C1 segment of cervical spinal cord (tissue), 14 donors: ENCODE measurements around the gene PTX4.
A peak's percentile ranks its signal among the peaks of the same experiment; 100 is the strongest.

ENCODE experiments used
- DNase-seq, 14 donors: peaks; one replicate each; lab custom pipeline; 2025; lab: John Stamatoyannopoulos, UW

The PTX4 gene

DNA sequence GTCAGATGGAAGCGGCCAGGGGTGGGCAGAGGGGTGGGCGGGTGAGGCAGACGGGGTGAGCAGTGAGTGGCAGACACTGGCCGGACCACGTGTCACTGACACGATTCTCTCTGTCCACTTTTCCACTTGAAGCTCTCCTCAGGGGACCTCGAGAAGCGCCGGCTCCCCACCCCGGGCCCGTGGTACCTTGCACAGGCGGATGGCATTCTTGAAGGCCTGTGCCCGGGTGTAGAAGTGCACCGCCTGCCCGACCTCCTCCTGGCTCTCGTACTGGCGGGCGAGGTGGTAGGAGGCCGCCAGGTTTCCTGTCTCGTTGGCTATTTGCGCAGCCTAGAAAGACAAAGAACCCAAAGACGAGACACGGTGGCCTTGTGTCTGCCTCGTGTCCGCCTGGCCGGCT, 35.6 kb upstream of the PTX4 start:
- DNase-seq, result no peak

DNA sequence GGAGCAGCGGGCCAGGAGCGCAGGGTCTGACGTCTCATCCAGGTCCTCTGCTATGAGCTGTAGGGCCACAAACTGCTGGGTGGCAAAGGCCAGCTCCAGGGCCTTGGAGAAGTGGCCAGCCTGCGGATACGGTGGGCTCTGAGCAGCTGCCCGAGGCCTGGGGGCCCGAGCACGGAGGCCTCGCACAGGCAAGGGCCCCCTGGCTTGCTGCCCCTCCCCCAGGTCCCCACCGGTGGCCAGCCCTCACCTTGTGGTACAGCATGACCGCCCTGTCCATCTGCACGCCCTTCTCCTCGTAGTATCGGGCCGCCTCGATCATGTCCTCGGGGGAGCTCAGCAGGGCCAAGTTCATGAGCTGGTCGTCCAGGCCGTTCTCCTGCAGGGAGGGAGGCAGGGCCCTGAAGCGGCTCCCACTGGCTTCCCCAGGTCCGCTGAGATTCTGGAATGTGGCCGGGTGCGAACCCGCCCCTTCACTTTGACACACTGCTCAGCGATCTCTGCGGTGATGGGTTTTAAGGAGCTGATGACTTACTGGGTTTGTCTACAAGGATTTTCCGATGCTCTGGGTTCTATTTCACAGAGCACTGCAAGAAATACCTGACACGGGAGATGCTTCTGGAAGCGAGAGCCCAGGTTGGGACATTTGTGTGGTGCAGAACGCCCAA, 35.0 kb upstream of the PTX4 start:
- DNase-seq, result no peak

DNA sequence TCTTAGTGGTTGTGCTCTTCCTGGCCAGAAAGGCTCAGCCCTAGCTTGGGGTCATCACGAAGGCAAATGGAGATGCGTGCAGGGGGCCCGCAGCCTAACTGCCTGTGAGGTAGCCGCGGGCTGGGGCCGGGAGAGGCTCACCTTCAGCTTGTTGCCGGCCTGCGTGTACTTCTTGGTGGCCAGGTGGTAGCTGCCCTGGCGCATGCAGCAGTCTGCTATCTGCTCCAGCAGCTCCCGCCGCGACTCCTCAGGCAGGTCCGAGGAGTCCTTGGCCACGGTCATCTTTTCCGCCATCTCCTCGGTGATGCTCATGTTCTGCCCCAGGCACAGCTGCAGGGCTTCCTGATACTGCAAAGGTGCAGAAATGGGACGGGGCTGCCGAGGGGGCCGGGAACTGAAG, 31.7 kb upstream of the PTX4 start:
- DNase-seq, result no peak

DNA sequence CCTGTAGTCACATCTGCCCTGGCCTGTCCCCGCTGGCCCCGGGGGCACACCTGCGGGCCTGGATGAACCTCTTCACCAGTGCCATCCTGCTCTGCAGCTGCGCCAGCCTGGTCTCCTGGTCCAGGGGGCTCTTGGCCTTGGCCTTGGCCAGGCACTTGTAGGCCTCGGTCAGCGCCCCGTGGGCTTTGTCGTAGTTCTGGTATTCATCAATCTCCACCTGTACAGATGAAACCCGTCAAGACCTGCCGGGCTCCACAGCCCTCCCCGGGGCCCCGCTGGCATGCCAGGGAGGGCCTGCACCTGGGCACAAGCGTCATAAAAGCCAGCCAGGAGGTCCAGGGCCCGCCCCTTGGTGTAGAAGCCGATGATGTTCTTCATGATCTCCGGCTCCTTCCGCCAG, 31.1 kb upstream of the PTX4 start:
- no peak for DNase-seq

DNA sequence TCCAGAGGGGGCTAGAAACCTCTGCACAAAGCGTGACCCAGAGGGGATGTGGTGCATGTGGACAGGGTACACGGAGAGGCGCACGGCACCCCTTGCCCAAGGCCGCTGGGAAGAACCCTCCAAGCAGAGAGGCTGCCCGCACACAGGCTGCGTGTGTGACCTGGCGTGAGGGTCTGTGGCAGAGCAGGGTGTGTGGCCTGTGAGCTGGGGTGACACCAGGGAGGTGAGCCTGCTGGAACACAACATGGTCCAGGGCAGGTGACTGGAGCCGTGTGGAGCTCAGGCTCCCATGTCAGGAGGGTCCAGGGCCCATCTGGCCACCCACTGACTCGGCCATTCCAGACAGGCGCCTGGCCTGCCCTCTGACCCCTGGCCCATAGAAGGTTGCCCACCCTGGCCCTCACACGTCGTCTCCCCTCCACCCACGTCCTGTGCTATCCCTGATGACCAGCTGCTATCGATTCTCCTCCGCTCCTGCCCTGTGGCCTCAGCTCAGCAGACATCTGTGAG, 29.9 kb upstream of the PTX4 start:
- no peak for DNase-seq

DNA sequence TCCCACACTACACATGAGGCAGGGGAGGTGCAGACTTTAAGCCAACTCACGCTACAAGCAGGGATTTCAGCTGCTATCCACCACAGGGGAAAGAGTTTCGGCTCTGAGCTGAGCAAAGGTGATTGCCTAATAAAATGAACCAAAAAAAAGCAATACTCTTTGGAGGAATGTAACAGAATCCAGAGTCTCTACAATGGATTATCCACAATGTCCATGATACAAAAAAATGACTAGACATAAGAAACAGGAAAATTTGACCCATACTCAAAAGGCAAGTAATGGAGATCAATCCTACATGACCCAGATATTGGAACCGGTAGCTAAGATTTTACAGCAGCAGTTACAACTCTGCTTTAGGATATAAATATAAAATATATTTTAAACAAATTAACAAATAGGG, 25.8 kb upstream of the PTX4 start:
- DNase-seq, result no peak

DNA sequence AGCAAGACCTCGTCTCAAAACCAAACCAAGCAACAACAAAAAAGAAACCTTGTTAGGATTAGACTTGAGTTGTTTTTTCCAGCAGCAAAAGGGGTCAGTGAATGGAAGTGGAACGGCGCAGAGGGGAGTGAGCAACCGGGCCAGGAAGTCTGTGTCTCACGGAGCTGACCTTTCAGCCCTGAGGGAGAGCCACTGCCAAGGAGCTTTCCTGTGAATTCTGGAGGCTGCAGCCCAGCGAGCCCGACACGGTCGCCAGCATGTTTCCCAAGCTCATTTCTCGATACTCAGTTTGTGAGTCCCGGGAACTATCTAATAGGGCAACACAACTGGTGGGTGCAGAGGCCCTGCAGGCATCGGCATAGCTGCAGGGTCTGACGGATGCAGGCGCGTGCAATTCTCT, 24.0 kb upstream of the PTX4 start:
- DNase-seq, result no peak

DNA sequence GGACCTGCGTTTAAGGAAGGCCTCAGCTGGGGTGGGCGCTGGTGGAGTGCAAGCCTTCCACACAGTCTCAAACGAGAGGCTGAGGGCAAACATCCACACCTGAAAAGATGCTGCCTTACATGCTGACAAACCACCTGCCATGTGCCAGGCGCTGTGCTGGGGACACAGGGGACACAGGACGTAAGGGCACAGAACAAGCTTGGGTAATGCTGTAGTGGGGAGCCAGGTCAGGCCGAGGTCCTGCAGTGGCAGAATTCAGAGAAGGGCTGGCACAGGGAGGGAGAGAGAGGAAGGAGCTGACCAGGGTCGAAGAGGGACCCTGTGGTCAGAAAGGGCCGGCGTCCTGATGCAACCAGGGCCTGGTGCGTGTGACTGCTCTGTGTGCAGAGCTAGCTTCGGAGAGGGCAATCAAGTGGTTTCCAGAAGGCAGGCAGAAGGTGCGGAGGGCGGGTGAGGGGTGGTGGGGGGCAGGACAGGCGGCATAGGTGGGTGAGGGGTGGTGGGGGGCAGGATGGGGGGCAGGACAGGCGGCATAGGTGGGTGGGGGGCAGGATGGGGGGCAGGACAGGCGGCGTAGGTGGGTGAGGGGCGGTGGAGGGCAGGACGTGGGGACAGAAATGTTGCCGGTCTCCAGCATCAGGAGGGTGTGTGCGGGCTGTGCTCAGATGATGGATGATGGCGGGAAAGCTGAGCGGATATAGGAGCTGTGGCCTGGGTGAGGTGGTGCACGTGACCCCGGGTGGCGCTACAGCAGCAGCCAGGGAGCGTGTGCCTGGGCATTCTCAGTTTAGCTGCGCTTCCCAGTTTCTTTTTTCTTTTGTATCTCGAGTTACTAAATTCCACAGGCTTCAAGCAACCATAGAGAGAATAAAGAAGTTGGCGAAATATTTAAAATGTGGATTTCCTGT, 23.2 kb upstream of the PTX4 start:
- no peak for DNase-seq

DNA sequence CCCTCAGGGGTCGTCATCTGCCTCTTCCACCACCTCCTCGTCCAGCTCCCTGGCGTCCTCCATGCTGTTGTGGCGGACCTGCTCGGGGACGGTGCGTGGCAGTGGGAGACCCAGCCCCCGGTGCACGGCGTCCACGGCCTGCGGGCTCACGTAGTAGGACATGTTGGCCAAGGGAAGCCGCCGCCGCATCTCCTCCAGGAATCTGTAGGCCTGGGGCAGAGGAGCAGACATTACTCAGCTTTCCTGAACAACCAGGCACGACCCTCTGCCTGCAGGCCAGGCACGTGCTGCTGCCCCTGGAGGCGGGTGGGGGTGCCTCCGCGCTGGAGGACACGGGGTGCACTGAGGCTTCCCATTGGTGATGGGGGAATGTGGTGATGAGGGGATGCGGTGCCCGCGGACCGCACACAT, 22.2 kb upstream of the PTX4 start:
- no peak for DNase-seq

DNA sequence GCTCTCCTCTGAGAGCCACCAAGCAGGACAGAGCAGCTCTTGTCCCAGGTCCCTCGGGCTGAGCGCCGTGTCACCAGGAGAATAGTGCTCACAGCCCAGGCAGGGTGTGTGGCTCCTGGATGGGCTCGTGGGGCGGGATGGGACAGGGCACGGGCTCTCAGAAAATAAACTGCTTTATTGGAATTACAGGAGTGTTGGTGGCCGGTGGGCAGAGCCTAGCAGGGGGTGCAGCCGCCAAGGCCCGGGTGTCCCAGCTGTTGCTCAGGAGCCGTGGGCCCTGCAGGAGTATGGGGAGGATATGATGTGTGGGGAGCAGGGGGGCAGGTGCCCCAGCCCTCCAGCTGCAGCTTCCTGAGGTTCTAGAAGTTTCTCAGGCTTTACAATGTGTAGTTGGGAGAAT, 21.5 kb upstream of the PTX4 start:
- no peak for DNase-seq

DNA sequence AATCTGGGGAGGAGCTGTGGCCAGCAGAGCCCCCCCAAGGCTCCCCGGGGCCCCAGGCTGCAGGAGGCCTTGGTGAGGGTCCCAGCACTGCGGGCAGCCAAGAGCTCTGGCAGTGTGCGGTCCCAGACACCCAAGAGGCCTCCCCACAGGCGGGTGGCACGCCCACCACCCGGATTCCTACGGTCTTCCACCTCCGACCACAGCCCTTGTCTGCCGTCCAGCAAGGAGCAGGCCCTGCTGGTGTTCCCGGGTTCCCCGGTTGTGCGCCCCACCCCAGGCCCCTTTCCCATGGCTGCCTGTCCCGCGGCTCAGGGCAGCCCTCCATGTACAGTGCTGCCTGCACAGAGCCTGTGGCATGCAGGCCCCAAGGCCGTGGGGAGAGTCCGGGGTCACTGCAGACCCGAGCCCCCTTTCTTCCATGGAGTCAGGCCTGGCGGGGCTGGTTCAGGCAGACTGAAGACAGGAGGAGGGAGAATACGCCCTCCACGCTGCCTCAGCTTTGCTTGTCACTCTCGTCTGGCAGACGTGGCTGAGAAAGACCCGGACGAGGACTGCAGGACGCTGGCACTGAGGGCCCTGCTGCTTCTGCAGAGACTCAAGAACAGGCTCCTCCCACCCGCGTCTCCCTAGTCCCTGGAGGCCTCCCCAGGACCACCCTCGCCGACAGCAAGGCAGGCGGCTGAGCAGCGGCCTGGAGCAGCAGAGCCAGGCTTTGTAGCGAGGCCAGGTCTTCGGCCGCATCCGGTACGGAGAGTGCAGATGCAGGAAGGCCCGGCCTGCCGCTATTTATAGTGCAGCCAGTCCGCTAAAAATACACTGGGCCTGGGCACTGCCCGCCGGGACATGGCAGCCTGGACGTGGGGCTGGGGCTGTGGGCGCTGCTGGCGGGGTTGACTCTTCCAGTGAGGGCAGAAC, 20.8 kb upstream of the PTX4 start:
- peak in 2 of 14 donors; percentile 26 to 82 for DNase-seq

DNA sequence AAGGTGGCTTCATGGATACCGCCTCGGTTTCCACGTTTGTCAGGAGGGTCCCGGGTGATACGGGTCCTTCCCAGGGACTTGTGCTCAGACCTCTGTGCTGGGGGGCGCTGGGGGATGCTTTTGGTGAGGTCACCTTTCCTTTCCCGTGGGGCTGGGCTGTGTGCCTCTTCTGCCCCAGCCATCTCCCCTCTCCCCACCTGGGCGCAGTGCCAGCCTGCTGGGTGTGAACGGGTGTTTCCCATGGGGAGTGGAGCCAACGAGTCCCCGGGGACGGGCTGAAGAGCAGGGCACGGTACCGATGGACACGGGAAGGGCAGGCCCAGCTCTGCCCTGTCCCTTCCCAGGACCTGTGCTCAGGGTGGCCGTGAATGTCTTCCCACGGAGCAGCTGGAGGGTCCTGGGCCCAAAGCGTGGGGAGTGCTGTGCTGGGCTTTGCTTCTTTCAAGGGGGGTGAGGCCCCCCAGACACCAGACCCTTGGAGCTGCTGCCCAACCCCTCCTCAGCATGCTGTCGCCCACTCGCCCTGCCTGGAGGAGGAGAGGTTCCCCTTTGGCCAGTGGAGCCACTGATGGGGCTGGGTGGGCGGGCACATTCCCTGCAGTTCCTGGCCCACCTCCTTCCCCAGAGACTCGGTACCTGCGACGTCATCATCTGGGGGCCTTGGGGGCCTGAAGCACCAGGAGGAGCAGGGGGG, 19.9 kb upstream of the PTX4 start:
- no peak for DNase-seq

DNA sequence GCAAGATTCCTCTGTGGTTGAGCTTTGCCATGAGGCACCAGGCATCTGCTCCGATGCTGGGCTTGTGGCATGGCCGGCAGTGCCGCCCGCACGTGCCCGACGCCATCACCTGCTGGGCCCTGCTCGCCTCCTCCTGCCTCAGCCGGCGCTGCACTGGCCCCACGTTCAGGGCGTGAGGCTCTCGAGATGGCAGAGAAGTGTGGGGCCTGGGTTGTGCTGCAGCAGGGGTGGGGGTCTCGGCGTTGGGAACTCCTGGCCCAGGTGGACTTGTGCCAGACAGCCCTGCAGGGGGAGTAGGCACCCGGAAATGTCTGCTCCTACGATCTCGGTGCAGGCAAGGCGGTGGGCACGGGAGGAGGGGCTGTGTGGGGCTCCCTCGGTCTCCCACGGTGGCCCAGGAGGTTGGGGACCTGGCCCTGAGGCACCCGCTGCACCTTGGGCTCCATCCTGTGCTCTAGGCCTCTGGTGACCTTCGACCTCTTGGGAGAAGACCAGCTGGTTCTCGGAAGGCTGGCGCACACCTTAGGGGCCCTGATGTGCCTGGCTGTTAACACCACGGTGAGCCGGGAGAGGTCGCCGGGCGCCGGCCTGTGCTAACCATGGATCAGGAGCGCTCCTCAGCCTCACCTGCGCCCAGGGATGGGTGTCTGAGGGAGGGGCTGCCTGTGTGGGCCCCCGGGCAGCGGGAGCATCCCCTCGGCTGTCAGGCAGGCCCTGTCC, 17.9 kb upstream of the PTX4 start:
- DNase-seq, result peak in 1 of 14 donors; percentile 50

DNA sequence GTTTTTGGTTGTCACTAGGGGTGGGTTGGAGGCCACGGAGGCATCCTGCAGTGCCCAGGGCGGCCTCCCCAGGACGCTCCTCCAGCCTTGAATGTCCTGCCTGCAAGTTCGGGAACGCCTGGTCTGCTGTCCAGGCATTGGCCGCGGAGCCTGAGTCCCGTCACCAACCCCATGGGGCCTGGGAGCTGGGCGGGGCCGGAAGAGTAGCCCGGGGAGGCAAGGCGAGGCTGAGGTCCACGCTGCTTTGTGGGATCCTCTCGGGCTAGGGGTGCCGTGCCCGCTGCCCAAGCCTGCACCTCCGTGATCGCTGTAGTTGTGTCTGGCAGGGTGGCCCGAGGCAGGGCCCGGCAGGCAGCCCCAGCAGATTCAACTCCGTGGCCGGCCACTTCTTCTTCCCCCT, 17.2 kb upstream of the PTX4 start:
- DNase-seq, result no peak

DNA sequence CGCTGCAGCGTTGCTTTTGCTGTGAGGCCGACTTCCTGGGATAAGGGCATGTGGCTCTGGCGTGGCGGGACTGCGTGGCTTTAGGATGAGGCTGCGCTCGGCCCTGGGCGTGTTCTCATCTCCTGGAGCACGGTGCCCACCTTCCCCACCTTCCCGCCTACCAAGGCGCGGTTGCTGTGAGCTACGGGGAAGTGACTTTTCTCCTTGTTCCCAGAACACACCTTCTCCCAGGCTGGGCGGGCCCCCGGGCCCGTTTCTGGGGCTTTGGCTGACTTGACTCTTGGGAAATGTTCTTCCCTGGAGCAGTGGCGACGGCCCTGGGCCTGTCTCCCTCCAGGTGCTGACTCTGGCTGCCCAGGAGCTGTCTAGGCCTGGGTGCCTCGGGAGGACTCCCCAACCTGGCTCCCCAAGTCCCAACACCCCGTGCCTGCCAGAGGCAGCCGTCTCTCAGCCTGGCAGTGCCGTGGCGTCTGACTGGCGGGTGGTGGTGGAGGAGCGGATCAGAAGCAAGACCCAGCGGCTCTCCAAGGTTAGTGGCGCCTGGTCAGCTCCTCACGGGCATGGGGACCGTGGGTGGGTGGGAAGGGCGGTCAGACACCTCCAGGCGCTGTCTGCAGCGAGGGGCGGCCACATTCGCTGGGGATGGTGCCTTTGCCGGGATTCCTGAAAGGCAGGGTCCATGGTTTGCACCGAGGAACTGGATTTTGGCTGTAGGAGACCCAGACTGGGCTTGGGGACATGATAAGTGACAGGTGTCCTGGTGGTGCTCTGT, 16.5 kb upstream of the PTX4 start:
- no peak for DNase-seq

DNA sequence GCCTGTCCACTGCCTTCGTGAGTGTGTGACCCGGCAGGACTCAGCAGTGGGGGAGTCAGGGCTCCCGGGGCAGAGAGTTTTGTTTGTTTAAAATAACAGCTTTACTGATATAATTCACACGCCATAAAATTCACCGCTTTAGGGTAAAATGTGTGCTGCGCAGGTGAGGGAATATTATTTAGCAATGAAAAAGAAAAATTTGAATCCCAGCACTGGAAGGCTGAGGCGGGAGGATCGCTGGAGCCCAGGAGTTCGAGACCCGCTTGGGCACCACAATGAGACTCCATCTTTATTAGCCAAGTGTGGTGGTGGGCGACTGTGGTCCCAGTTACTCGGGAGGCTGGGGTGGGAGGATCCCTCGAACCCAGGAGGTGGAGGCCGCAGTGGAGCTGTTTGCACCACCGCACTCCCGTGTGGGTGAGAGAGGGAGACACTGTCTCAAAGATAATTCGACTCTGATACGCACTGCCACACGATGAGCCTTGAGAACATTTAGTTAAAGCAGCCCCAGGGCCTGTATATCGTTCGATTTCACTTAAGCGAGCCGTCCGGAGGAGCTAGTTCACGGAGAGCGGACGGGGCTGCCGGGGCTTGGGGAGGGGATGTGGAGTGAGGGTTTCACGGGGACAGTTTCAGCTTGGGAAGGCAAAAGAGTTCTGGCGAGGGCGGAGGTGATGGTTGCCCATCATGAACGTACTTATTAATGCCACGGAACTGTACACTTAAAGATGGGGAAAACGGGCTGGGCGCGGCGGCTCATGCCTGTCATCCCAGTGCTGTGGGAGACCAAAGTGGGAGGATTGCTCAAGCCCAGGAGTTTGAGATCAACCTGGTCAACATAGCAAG, 14.6 kb upstream of the PTX4 start:
- DNase-seq, result no peak

DNA sequence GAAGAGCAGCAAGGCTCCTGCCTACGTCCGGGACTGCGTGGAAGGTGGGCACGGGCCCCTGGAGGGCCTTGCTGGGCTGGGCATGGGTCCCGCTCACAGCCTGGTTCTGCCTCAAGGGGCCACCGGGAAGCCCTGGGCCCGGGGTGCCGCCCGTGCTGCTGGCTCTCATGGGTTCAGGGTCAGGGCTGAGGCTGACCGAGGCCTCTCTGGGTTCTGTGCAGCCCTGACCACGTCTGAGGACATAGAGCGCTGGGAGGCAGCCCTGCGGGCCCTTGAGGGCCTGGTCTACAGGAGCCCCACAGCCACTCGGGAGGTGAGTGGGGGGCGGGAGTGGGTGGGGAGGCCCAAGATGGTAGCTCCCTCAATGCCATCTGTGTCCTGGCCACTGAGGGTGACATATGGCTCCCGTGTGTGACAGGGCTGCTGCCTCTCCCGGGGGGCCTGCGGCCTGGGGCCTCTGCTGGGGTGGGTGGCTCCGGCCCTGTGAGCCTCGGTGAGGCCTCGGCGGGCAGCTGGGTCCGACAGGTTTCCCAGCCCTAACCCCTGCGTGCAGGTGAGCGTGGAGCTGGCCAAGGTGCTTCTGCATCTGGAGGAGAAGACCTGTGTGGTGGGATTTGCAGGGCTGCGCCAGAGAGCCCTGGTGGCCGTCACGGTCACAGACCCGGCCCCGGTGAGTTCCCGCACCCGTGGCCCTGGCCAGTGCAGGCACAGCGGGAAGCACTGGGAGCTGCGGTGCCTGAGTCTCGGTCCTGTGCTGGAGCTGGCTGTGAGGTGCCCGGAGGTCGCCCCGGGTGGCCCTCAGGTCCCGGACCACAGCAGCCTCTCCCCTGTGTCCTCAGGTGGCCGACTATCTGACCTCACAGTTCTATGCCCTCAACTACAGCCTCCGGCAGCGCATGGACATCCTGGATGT, 13.6 kb upstream of the PTX4 start:
- DNase-seq, result no peak

DNA sequence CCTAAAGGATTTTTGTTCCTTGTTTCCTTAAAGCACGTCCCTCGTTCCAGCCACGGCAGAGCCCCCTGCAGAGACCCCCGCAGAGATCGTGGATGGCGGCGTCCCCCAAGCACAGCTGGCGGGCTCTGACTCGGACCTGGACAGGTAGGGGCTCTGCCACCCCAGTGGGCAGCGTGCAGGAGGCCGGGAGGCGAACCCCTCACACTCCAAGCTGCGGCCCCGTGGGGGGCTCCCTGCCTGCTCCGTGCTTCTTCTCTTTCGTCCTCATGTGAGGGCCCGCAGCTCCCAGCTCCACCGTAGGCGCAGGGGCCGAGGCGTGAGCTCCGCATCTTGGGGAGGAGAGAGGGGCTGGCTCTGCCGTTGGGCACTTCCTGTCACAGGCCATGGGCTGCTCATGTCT, 12.9 kb upstream of the PTX4 start:
- no peak for DNase-seq
